Mucosa of rectum (tissue), 2 donors: ENCODE measurements around the gene SIPA1L3.

Experiments used
- H3K27ac ChIP-seq, 2 donors: one replicate each; pipeline ENCODE4 v1.7.0; 2013; ENCODE audit warnings: inconsistent platforms in 2 of 2, low read depth in 2 of 2, low read length in 2 of 2
- H3K27me3 ChIP-seq, 2 donors: one replicate each; pipeline ENCODE4 v1.7.0; 2013; ENCODE audit warnings: low read length in 2 of 2; ENCODE audit not compliant: control insufficient read depth in 2 of 2, insufficient read depth in 2 of 2
- H3K36me3 ChIP-seq, 2 donors: one replicate each; pipeline ENCODE4 v1.7.0; 2013; ENCODE audit warnings: low read length in 2 of 2; ENCODE audit not compliant: control insufficient read depth in 2 of 2, insufficient read depth in 2 of 2
- H3K4me1 ChIP-seq, 2 donors: one replicate each; pipeline ENCODE4 v1.7.0; 2013; ENCODE audit warnings: low read length in 2 of 2, mild to moderate bottlenecking in 1 of 2; ENCODE audit not compliant: control insufficient read depth in 2 of 2, insufficient read depth in 2 of 2
- H3K4me3 ChIP-seq, 2 donors: one replicate each; pipeline ENCODE4 v1.7.0; 2013; ENCODE audit warnings: low read length in 2 of 2
- H3K9ac ChIP-seq, 2 donors: one replicate each; pipeline ENCODE4 v1.7.0; 2013; ENCODE audit warnings: low read length in 2 of 2, low read depth in 1 of 2, mild to moderate bottlenecking in 1 of 2
- H3K9me3 ChIP-seq, 2 donors: one replicate each; pipeline ENCODE4 v1.7.0; 2013; ENCODE audit warnings: low read length in 2 of 2; ENCODE audit not compliant: control insufficient read depth in 2 of 2
- donor health status: healthy.
- donor health status: Normal muscosa, but diverticular disease.

The SIPA1L3 gene

GRCh38 chr19:38234615-38235014 lies 327.6 kb downstream of the SIPA1L3 start:
- H3K27me3 ChIP-seq = peaks cover 5 to 8% of the 10 kb centered on the region in 2 donors
- H3K9ac ChIP-seq = no peak overlapping the region
- no peaks in the 10 kb centered on the region for H3K4me1 ChIP-seq
- no peaks in the 10 kb centered on the region for H3K9me3 ChIP-seq
- no peak overlapping the region for H3K4me3 ChIP-seq
- H3K36me3 ChIP-seq = no peaks in the 10 kb centered on the region
- no peak overlapping the region for H3K27ac ChIP-seq

DNA sequence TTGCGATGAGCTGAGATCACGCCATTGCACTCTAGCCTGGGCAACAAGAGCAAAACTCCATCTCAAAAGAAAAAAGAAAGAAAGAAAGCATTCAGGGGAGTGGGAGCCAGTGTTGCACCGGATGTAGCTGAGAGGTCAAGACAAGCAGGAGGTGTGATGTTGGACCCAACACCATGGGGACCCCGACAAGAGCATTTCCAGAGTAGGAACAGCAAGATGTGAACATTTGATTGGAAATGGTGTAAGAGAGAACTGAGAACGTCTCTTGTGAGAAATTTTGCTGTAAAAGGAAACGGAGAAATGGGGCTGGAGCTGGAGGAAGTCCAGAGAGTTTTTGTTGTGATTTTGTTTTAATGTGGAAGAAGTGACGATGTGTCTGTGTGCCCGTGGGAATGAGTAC lies 332.8 kb downstream of the SIPA1L3 start:
- H3K36me3 ChIP-seq = no peaks in the 10 kb centered on the region
- H3K4me3 ChIP-seq = no peak overlapping the region
- peaks cover 3 to 9% of the 10 kb centered on the region in 2 donors for H3K4me1 ChIP-seq
- H3K9me3 ChIP-seq = no peaks in the 10 kb centered on the region
- H3K27me3 ChIP-seq = no peaks in the 10 kb centered on the region
- no peak overlapping the region for H3K9ac ChIP-seq
- H3K27ac ChIP-seq = no peak overlapping the region

- H3K36me3 ChIP-seq = no peaks in the 10 kb centered on the region
- no peak overlapping the region for H3K27ac ChIP-seq
- peak overlapping the region in 1 of 2 donors; percentile 38 for H3K9ac ChIP-seq
- no peak overlapping the region for H3K4me3 ChIP-seq
- peaks cover 6 to 12% of the 10 kb centered on the region in 2 donors for H3K4me1 ChIP-seq
- no peaks in the 10 kb centered on the region for H3K9me3 ChIP-seq
- H3K27me3 ChIP-seq = no peaks in the 10 kb centered on the region
Measured at GRCh38 chr19:38243279-38243673, 336.3 kb downstream of the SIPA1L3 start.

DNA sequence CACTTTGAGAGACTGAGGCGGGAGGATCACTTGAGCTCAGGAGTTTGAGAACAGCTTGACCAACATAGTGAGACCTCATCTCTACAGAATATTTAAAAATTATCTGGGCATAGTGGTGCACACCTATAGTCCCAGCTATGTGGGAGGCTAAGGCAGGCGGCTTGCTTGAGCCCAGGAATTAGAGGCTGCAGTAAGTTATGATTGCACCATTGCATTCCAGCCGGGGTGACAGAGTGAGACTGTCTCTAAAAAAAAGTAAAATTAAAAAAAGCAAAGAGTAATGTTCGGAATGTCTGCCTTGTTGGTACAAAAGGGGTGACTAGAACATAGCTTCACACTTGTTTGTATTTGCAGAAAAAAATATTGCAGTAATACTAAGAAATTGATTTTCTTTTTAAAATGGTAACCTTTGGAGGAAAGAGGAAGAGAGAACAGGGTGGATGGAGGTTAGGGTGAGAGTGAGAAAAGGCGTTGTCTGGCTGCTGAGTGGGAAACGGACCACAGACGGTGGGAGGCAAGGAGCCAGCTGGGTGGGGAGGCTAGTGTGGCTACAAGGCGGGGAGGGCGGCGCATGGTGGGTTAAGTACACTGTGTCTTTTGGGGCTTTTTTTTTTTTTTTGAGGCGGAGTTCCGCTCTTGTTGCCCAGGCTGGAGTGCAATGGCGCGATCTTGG lies 339.0 kb downstream of the SIPA1L3 start:
- Histone ChIP-seq H3K4me3 (no peak overlapping the region), H3K9ac (no peak overlapping the region), H3K27me3 (no peaks in the 10 kb centered on the region), H3K27ac (no peak overlapping the region), H3K9me3 (no peaks in the 10 kb centered on the region), H3K4me1 (peaks cover 14 to 19% of the 10 kb centered on the region in 2 donors), H3K36me3 (no peaks in the 10 kb centered on the region)

- H3K4me3 ChIP-seq = no peak overlapping the region
- H3K9me3 ChIP-seq = no peaks in the 10 kb centered on the region
- no peak overlapping the region for H3K9ac ChIP-seq
- no peaks in the 10 kb centered on the region for H3K36me3 ChIP-seq
- H3K4me1 ChIP-seq = peaks cover 20 to 28% of the 10 kb centered on the region in 2 donors
- H3K27ac ChIP-seq = no peak overlapping the region
- no peaks in the 10 kb centered on the region for H3K27me3 ChIP-seq
Measured at GRCh38 chr19:38247126-38247525, 340.1 kb downstream of the SIPA1L3 start.

- H3K9ac ChIP-seq = no peak overlapping the region
- H3K4me3 ChIP-seq = no peak overlapping the region
- no peaks in the 10 kb centered on the region for H3K9me3 ChIP-seq
- H3K4me1 ChIP-seq = peaks cover 20 to 28% of the 10 kb centered on the region in 2 donors
- H3K27me3 ChIP-seq = no peaks in the 10 kb centered on the region
- no peaks in the 10 kb centered on the region for H3K36me3 ChIP-seq
- H3K27ac ChIP-seq = peak overlapping the region in 1 of 2 donors; percentile 56
Measured at GRCh38 chr19:38247734-38248268, 340.8 kb downstream of the SIPA1L3 start.

DNA sequence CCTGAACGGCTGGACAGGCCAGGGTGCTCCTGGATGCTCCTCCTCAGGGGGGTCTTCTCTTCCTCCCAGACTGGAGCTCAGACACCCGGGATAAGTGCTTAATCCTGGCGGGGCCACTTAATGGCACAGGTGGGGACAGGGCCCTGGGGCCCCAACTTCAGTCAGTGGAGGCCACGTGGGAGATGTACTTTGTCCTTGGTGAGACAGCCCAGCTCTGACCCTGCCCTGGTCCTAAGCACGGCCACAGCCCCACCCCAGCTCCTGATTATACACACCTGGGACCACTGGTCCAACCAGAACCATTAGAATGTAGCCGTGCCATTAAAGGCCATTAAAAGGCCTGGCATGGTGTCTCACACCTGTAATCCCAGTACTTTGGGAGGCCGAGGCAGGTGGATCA lies 341.4 kb downstream of the SIPA1L3 start:
- H3K9me3 ChIP-seq = no peaks in the 10 kb centered on the region
- no peaks in the 10 kb centered on the region for H3K36me3 ChIP-seq
- H3K4me1 ChIP-seq = peaks cover 20 to 28% of the 10 kb centered on the region in 2 donors
- no peaks in the 10 kb centered on the region for H3K27me3 ChIP-seq
- H3K9ac ChIP-seq = no peak overlapping the region
- no peak overlapping the region for H3K4me3 ChIP-seq
- peak overlapping the region in 1 of 2 donors; percentile 56 for H3K27ac ChIP-seq

- no peaks in the 10 kb centered on the region for H3K9me3 ChIP-seq
Measured at GRCh38 chr19:38250428-38250820, 343.4 kb downstream of the SIPA1L3 start.

GRCh38 chr19:38250821-38251563 lies 344.0 kb downstream of the SIPA1L3 start:
- Histone ChIP-seq H3K4me1 (peaks cover 15 to 23% of the 10 kb centered on the region in 2 donors), H3K9me3 (no peaks in the 10 kb centered on the region), H3K4me3 (peak overlapping the region; percentile 26 to 37), H3K27ac (peak overlapping the region; percentile 78 to 82), H3K9ac (peak overlapping the region; percentile 16 to 47), H3K36me3 (no peaks in the 10 kb centered on the region), H3K27me3 (no peaks in the 10 kb centered on the region)

More at GRCh38 chr19:38250428-38250820, 343.4 kb downstream of the SIPA1L3 start:
- no peaks in the 10 kb centered on the region for H3K27me3 ChIP-seq
- no peaks in the 10 kb centered on the region for H3K36me3 ChIP-seq
- peak overlapping the region in 1 of 2 donors; percentile 26 for H3K4me3 ChIP-seq
- peak overlapping the region; percentile 78 to 82 for H3K27ac ChIP-seq
- peaks cover 14 to 19% of the 10 kb centered on the region in 2 donors for H3K4me1 ChIP-seq
- H3K9ac ChIP-seq = no peak overlapping the region

DNA sequence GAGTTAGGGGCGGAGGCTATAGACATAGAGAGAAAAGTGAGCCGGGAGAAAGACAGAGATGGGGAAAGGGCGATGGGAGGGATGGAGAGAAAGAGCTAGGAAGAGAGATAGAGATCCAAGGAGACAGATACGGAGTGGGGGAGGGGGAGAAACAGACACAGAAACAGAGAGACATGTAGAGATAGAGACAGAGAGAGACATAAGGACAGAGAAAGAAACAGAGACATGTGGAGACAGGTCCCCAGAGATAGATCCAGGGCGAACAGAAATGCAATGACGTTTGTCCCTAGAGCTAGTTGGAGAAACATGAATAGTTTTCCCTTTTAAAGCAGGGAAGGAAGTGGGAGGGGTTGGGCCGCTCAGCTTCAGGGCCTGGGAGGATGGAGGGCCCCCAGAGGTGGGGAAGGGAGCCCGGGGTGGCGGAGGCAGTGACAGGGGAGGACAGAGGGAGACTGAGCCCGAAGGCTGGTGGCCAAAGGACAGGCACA lies 344.6 kb downstream of the SIPA1L3 start:
- peak overlapping the region; percentile 26 to 37 for H3K4me3 ChIP-seq
- peaks cover 19 to 25% of the 10 kb centered on the region in 2 donors for H3K4me1 ChIP-seq
- H3K27me3 ChIP-seq = no peaks in the 10 kb centered on the region
- H3K36me3 ChIP-seq = no peaks in the 10 kb centered on the region
- peak overlapping the region; percentile 78 to 82 for H3K27ac ChIP-seq
- H3K9me3 ChIP-seq = no peaks in the 10 kb centered on the region
- H3K9ac ChIP-seq = peak overlapping the region; percentile 16 to 47
